Kidney (tissue), 14 donors: ENCODE measurements around the gene HDAC9. TPM values are rescaled to one million over a fixed set of nuclear protein-coding genes. Genes with fewer than 3 reads are reported as not detected.

Experiments used
- DNase-seq, 5 donors: peaks; one replicate each; pipeline ENCODE4 v3.0.0-alpha.2; 2013 to 2020
- FAIRE-seq: peaks from 2 replicates; lab custom pipeline; 2012; peaks lifted over from hg19 to GRCh38; lab: Jason Lieb, UNC
- H3K27ac ChIP-seq, 2 donors: one replicate each; pipeline ENCODE4 v1.7.0; 2013; ENCODE audit warnings: low read depth in 2 of 2, low read length in 2 of 2, inconsistent platforms in 1 of 2
- H3K27me3 ChIP-seq: one replicate; pipeline ENCODE4 v1.7.1; 2013; ENCODE audit warnings: low read length, inconsistent platforms; ENCODE audit not compliant: control insufficient read depth, insufficient read depth
- H3K36me3 ChIP-seq, 3 donors: one replicate each; pipeline versions ENCODE4 v1.7.0 to v1.7.1; 2013; ENCODE audit warnings: low read length in 3 of 3, control low read depth in 1 of 3, inconsistent platforms in 1 of 3; ENCODE audit not compliant: insufficient read depth in 3 of 3, control insufficient read depth in 2 of 3
- H3K4me1 ChIP-seq, 3 donors: one replicate each; pipeline versions ENCODE4 v1.7.0 to v1.7.1; 2013; ENCODE audit warnings: low read length in 3 of 3, inconsistent platforms in 1 of 3, low read depth in 1 of 3; ENCODE audit not compliant: control insufficient read depth in 2 of 3, insufficient read depth in 2 of 3
- H3K4me3 ChIP-seq, 3 donors: one replicate each; pipeline versions ENCODE4 v1.7.0 to v1.8.1; 2013; ENCODE audit warnings: low read length in 3 of 3, control low read depth in 1 of 3, inconsistent platforms in 1 of 3
- H3K9ac ChIP-seq, 3 donors: one replicate each; pipeline versions ENCODE4 v1.7.0 to v1.7.1; 2013; ENCODE audit warnings: low read length in 3 of 3, control low read depth in 1 of 3, inconsistent platforms in 1 of 3
- H3K9me3 ChIP-seq, 3 donors: one replicate each; pipeline versions ENCODE4 v1.7.0 to v1.7.1; 2013; ENCODE audit warnings: low read length in 3 of 3, control low read depth in 1 of 3, inconsistent platforms in 1 of 3; ENCODE audit not compliant: control insufficient read depth in 2 of 3, insufficient read depth in 1 of 3
- CTCF ChIP-seq: IDR thresholded peaks from 3 replicates; pipeline ENCODE4 v1.5.1; 2012; ENCODE audit warnings: mild to moderate bottlenecking, moderate library complexity, borderline replicate concordance; ENCODE audit not compliant: insufficient read depth; ENCODE audit errors: extremely low read depth
- intact Hi-C: fragments of 100-400 bp; cut with DNase I; formaldehyde crosslinking; loops from one replicate; pipeline ENCODE4 v1.11.1; 2022
- polyA plus RNA-seq: library from polyadenylated mRNA; stranded (reverse); fragments of 350-450 nt; fragmentation: Illumina TruSeq; extraction: RNeasy Lipid Tissue Mini Kit (QIAGEN cat#74804); gene quantifications from one replicate; pipeline ENCODE4 v1.2.3, GENCODE V29; 2014; ENCODE audit warnings: low read depth, low replicate concordance; ENCODE audit not compliant: insufficient read depth
- total RNA-seq: library from RNA; stranded (reverse); fragmentation: NEBNext Ultra II Directional; extraction: Animal tissue kit (Norgen Biotek cat#: 25700); gene quantifications from one replicate; pipeline ENCODE4 v1.2.1, GENCODE V29; 2021
- donor health status: control.
- donor health status: control.
- donor health status: control.
- donor health status: control.
- donor health status: control.
- donor health status: DM: yes; HTN: yes; CAD: no.
- donor health status: Normal renal cell carcinoma (clear cell type).

HDAC9 gene
- total and polyA plus RNA-seq, 2 donors from 2014 or later, result 2.1 to 22.1 TPM

DNA sequence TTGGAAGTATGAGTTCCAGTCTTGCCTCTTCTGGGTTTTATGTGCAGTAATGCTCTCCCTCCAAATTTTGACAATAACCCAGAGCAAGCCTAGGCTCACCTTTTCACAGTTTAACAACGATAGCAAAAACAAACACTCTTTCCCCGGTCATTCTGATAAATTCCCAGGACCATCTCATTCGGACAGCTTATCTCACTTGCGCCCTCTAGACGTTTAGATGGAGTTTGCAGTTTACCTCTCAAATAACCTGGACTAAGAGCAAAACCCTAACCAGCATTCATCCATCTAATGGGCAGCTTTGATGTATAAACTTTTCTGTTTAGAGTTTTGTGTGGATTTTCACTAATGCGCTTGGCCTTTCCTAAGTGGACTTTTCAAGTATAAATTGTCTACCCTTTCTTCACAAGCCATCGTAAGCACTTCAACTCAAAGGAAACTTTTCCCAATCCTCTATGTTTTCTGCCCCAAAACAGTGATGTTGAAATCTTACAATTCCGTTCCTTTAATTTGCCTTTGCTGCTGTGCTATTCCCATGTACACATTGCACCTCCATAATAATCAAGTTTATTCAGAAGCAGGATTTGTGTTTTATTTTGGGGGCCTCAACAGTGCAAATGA is 114.9 kb downstream of the HDAC9 start:
- intact Hi-C loops, result no loop called here
- H3K4me3 ChIP-seq, result no peak overlapping the region
- no peak for FAIRE-seq
- DNase-seq, result peak in 2 of 5 donors; percentile 20 to 49
- no peak overlapping the region for H3K27ac ChIP-seq
- no peaks in the 10 kb centered on the region for H3K4me1 ChIP-seq
- no peaks in the 10 kb centered on the region for H3K9me3 ChIP-seq
- H3K36me3 ChIP-seq, result no peaks in the 10 kb centered on the region
- H3K27me3 ChIP-seq, result no peaks in the 10 kb centered on the region
- no peak overlapping the region for H3K9ac ChIP-seq
- TF ChIP-seq CTCF, result peak; percentile 15

DNA sequence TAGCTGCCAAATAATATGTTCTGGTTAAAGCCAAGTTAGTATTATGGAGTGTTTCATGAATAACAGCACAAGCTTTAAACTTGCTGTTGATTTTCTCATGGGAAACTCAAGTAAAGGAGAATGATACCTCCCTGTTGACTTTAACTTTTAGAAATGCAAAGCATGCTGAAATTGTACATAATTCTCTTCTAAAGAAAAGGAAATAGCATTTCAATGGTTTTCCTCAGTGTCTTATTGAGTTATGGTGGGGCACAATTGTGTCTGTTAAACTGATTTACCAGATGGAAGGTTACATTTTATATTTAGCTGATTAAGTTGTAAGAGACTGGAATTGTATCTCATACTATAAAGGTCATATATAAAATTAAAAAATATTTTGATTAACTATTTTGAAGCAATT is 119.3 kb downstream of the HDAC9 start:
- H3K9me3 ChIP-seq, result no peaks in the 10 kb centered on the region
- FAIRE-seq (no peak), DNase-seq (peak in 1 of 5 donors; percentile 47)
- H3K4me3 ChIP-seq, result no peak overlapping the region
- no peak for TF ChIP-seq CTCF
- H3K27me3 ChIP-seq, result no peaks in the 10 kb centered on the region
- H3K9ac ChIP-seq, result no peak overlapping the region
- no peaks in the 10 kb centered on the region for H3K4me1 ChIP-seq
- H3K36me3 ChIP-seq, result no peaks in the 10 kb centered on the region
- intact Hi-C loops, result no loop called here
- no peak overlapping the region for H3K27ac ChIP-seq

GRCh38 chr7:18619311-18619710 is 123.8 kb downstream of the HDAC9 start:
- no peak for FAIRE-seq
- no peak overlapping the region for H3K9ac ChIP-seq
- TF ChIP-seq CTCF, result no peak
- intact Hi-C loops, result no loop called here
- no peaks in the 10 kb centered on the region for H3K27me3 ChIP-seq
- no peaks in the 10 kb centered on the region for H3K4me1 ChIP-seq
- no peaks in the 10 kb centered on the region for H3K9me3 ChIP-seq
- H3K4me3 ChIP-seq, result no peak overlapping the region
- no peak overlapping the region for H3K27ac ChIP-seq
- DNase-seq, result no peak
- H3K36me3 ChIP-seq, result no peaks in the 10 kb centered on the region

- no peak overlapping the region for H3K9ac ChIP-seq
- DNase-seq (no peak), FAIRE-seq (no peak)
- no peaks in the 10 kb centered on the region for H3K27me3 ChIP-seq
- no peaks in the 10 kb centered on the region for H3K9me3 ChIP-seq
- no peaks in the 10 kb centered on the region for H3K36me3 ChIP-seq
- intact Hi-C loops, result no loop called here
- TF ChIP-seq CTCF, result no peak
- no peak overlapping the region for H3K4me3 ChIP-seq
- no peak overlapping the region for H3K27ac ChIP-seq
- H3K4me1 ChIP-seq, result no peaks in the 10 kb centered on the region
Measured at GRCh38 chr7:18623389-18623788, 127.8 kb downstream of the HDAC9 start.
